ENCODE measurements around the gene FGD1.

DNA sequence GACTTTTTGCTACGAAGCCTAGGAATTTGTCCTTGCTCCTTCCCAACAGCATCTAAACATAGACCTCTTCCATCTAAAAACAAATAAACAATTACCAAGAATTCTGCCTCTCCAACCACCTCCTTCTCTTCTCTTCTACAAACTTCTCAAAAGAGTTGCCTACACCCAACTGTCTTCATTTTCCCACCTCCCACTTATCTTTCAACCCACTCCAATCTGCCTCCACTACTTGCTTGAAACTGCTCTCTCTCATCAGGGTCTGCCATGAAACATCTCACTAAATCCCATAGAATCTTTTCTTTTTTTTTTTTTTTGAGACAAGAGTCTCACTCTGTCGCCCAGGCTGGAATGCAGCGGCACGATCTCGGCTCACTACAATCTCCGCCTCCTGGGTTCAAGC is 902 bp upstream of the FGD1 start:
- TF ChIP-seq, protein P1, sequence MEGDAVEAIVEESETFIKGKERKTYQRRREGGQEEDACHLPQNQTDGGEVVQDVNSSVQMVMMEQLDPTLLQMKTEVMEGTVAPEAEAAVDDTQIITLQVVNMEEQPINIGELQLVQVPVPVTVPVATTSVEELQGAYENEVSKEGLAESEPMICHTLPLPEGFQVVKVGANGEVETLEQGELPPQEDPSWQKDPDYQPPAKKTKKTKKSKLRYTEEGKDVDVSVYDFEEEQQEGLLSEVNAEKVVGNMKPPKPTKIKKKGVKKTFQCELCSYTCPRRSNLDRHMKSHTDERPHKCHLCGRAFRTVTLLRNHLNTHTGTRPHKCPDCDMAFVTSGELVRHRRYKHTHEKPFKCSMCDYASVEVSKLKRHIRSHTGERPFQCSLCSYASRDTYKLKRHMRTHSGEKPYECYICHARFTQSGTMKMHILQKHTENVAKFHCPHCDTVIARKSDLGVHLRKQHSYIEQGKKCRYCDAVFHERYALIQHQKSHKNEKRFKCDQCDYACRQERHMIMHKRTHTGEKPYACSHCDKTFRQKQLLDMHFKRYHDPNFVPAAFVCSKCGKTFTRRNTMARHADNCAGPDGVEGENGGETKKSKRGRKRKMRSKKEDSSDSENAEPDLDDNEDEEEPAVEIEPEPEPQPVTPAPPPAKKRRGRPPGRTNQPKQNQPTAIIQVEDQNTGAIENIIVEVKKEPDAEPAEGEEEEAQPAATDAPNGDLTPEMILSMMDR (conservative IDR thresholded peaks at IDR 0.05) = no peak
- no peak for TF ChIP-seq EZH2 (IDR thresholded peaks at IDR 0.05; ENCODE audit: low read depth)
